ENCODE results near the gene AADACL4. TPM values are rescaled to one million over a fixed set of nuclear protein-coding genes. Genes with fewer than 3 reads are reported as not detected.

Gene AADACL4
- total and polyA plus RNA-seq, 2 donors from 2014 or later, result 0.16 to 0.58 TPM

GRCh38 chr1:12640237-12640957 is 3.5 kb upstream of the AADACL4 start:
- Histone ChIP-seq H3K27ac (ENCODE audit: low read depth in 2 of 2, low read length in 2 of 2) (no peak overlapping the region), H3K9me3 (ENCODE audit: control insufficient read depth in 2 of 3, insufficient read depth in 1 of 3, low read length in 3 of 3) (peaks cover 0 to 15% (median 0%) of the 10 kb centered on the region in 3 donors), H3K4me3 (ENCODE audit: low read length in 3 of 3) (no peak overlapping the region), H3K4me1 (ENCODE audit: control insufficient read depth in 2 of 3, insufficient read depth in 2 of 3, low read depth in 1 of 3, low read length in 3 of 3) (peaks cover 0 to 10% (median 9%) of the 10 kb centered on the region in 3 donors), H3K36me3 (ENCODE audit: control insufficient read depth in 2 of 3, insufficient read depth in 3 of 3, low read length in 3 of 3) (no peaks in the 10 kb centered on the region), H3K9ac (ENCODE audit: low read length in 3 of 3) (no peak overlapping the region), H3K27me3 (ENCODE audit: control insufficient read depth, insufficient read depth, low read length) (no peaks in the 10 kb centered on the region)
- FAIRE-seq (no peak), DNase-seq (no peak)
- intact Hi-C loops (cut with DNase I), result no loop called here
- no peak for TF ChIP-seq CTCF (IDR thresholded peaks at IDR 0.05; ENCODE audit: borderline replicate concordance, extremely low read depth, insufficient read depth)

- H3K36me3 ChIP-seq (ENCODE audit: control insufficient read depth in 2 of 3, insufficient read depth in 3 of 3, low read length in 3 of 3), result no peaks in the 10 kb centered on the region
Measured at GRCh38 chr1:12640958-12641272, 3.0 kb upstream of the AADACL4 start.

DNA sequence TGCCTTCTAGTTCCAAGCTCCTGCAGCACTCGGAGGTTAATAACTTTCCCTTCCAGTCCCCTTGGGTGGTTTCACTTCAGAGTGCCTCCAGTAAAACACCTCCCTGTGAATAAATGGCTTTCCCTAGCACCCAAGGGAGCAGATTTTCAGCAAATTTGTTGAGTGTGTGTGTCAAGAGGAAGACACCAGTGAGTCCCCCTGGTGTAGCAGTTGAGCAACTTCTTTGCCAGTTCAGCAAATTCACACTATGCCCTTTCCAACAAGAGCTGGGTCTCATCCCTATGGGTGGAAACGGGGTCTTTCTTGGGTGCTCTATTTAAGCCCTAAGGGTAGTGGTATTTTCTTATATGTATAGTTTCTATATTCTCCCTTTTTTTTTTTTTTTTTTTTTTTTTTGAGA is 806 bp upstream of the AADACL4 start:
- Histone ChIP-seq H3K4me1 (ENCODE audit: control insufficient read depth in 2 of 3, insufficient read depth in 2 of 3, low read depth in 1 of 3, low read length in 3 of 3) (no peaks in the 10 kb centered on the region), H3K9ac (ENCODE audit: low read length in 3 of 3) (no peak overlapping the region), H3K9me3 (ENCODE audit: control insufficient read depth in 2 of 3, insufficient read depth in 1 of 3, low read length in 3 of 3) (peaks cover 0 to 15% (median 0%) of the 10 kb centered on the region in 3 donors), H3K27me3 (ENCODE audit: control insufficient read depth, insufficient read depth, low read length) (no peaks in the 10 kb centered on the region), H3K4me3 (ENCODE audit: low read length in 3 of 3) (no peak overlapping the region), H3K27ac (ENCODE audit: low read depth in 2 of 2, low read length in 2 of 2) (no peak overlapping the region), H3K36me3 (ENCODE audit: control insufficient read depth in 2 of 3, insufficient read depth in 3 of 3, low read length in 3 of 3) (no peaks in the 10 kb centered on the region)
- no peak for TF ChIP-seq CTCF (IDR thresholded peaks at IDR 0.05; ENCODE audit: borderline replicate concordance, extremely low read depth, insufficient read depth)
- intact Hi-C loops (cut with DNase I), result no loop called here
- DNase-seq, result no peak
- FAIRE-seq, result no peak

More at GRCh38 chr1:12640958-12641272, 3.0 kb upstream of the AADACL4 start:
- no peak for DNase-seq
- H3K27me3 ChIP-seq (ENCODE audit: control insufficient read depth, insufficient read depth, low read length), result no peaks in the 10 kb centered on the region
- H3K4me3 ChIP-seq (ENCODE audit: low read length in 3 of 3), result no peak overlapping the region
- intact Hi-C loops (cut with DNase I), result no loop called here
- no peak for TF ChIP-seq CTCF (IDR thresholded peaks at IDR 0.05; ENCODE audit: borderline replicate concordance, extremely low read depth, insufficient read depth)
- peaks cover 0 to 10% (median 9%) of the 10 kb centered on the region in 3 donors for H3K4me1 ChIP-seq (ENCODE audit: control insufficient read depth in 2 of 3, insufficient read depth in 2 of 3, low read depth in 1 of 3, low read length in 3 of 3)
- peaks cover 0 to 15% (median 0%) of the 10 kb centered on the region in 3 donors for H3K9me3 ChIP-seq (ENCODE audit: control insufficient read depth in 2 of 3, insufficient read depth in 1 of 3, low read length in 3 of 3)
- H3K9ac ChIP-seq (ENCODE audit: low read length in 3 of 3), result no peak overlapping the region
- FAIRE-seq, result no peak
- no peak overlapping the region for H3K27ac ChIP-seq (ENCODE audit: low read depth in 2 of 2, low read length in 2 of 2)
